ENCODE results near the gene RASGRF1. TPM values are rescaled to one million over a fixed set of nuclear protein-coding genes. Genes with fewer than 3 reads are reported as not detected.

RASGRF1 gene
- 0.24 TPM in 1 of 2 replicates, not detected in the other for total RNA-seq (2014; rRNA removed; shearing (Covaris generic))

- peaks cover 3% of the 10 kb centered on the region; the same call in 1 of the 2 replicates for H3K4me1 ChIP-seq (replicated peaks)
- no peaks in the 10 kb centered on the region for H3K36me3 ChIP-seq
- no peaks in the 10 kb centered on the region for H3K9me3 ChIP-seq (replicated peaks)
- no peak within 1 kb of the TSS for H3K4me3 ChIP-seq
- no peak within 1 kb of the TSS for H3K27ac ChIP-seq
- peaks cover 63% of the 10 kb centered on the region for H3K27me3 ChIP-seq (replicated peaks)
- peak in 1 of 2 experiments; percentile 35 for DNase-seq (ENCODE audit: low read depth in 1 of 2, low spot score in 2 of 2)
Measured at GRCh38 chr15:79090487-79091203, at the start of gene RASGRF1. RASGRF1 (minus strand) TSS chr15:79090780; CDS start chr15:79090498, 282 bp downstream.

GRCh38 chr15:79136434-79137046 lies 46.0 kb upstream of the RASGRF1 start:
- no peaks in the 10 kb centered on the region for H3K36me3 ChIP-seq
- H3K4me3 ChIP-seq: no peak overlapping the region
- no peak for DNase-seq (ENCODE audit: low read depth in 1 of 2, low spot score in 2 of 2)
- no peak overlapping the region for H3K27ac ChIP-seq
- H3K27me3 ChIP-seq (replicated peaks): no peaks in the 10 kb centered on the region; the same call in 1 of the 2 replicates
- H3K4me1 ChIP-seq (replicated peaks): no peaks in the 10 kb centered on the region
- H3K9me3 ChIP-seq (replicated peaks): no peaks in the 10 kb centered on the region

GRCh38 chr15:79133309-79133708 lies 42.7 kb upstream of the RASGRF1 start:
- H3K4me1 ChIP-seq (replicated peaks): no peaks in the 10 kb centered on the region
- no peaks in the 10 kb centered on the region for H3K9me3 ChIP-seq (replicated peaks)
- H3K36me3 ChIP-seq: no peaks in the 10 kb centered on the region
- no peaks in the 10 kb centered on the region; the same call in 1 of the 2 replicates for H3K27me3 ChIP-seq (replicated peaks)
- no peak overlapping the region for H3K27ac ChIP-seq
- no peak overlapping the region for H3K4me3 ChIP-seq
- no peak for DNase-seq (ENCODE audit: low read depth in 1 of 2, low spot score in 2 of 2)

- no peaks in the 10 kb centered on the region for H3K9me3 ChIP-seq (replicated peaks)
- no peaks in the 10 kb centered on the region for H3K36me3 ChIP-seq
- no peaks in the 10 kb centered on the region; the same call in 1 of the 2 replicates for H3K27me3 ChIP-seq (replicated peaks)
- DNase-seq (ENCODE audit: low read depth in 1 of 2, low spot score in 2 of 2): no peak
- H3K4me1 ChIP-seq (replicated peaks): no peaks in the 10 kb centered on the region
- H3K4me3 ChIP-seq: no peak overlapping the region
- no peak overlapping the region for H3K27ac ChIP-seq
Measured at GRCh38 chr15:79132770-79133169, 42.2 kb upstream of the RASGRF1 start.

- H3K4me1 ChIP-seq (replicated peaks): no peaks in the 10 kb centered on the region
- H3K36me3 ChIP-seq: no peaks in the 10 kb centered on the region
Measured at GRCh38 chr15:79132361-79132760, 41.8 kb upstream of the RASGRF1 start.

GRCh38 chr15:79130535-79131130 lies 40.1 kb upstream of the RASGRF1 start:
- H3K36me3 ChIP-seq: no peaks in the 10 kb centered on the region
- H3K4me3 ChIP-seq: no peak overlapping the region
- H3K9me3 ChIP-seq (replicated peaks): no peaks in the 10 kb centered on the region
- no peaks in the 10 kb centered on the region; the same call in 1 of the 2 replicates for H3K27me3 ChIP-seq (replicated peaks)
- H3K27ac ChIP-seq: no peak overlapping the region
- H3K4me1 ChIP-seq (replicated peaks): no peaks in the 10 kb centered on the region
- DNase-seq (ENCODE audit: low read depth in 1 of 2, low spot score in 2 of 2): no peak

More at GRCh38 chr15:79132361-79132760, 41.8 kb upstream of the RASGRF1 start:
- Histone ChIP-seq H3K27me3 (replicated peaks) (no peaks in the 10 kb centered on the region; the same call in 1 of the 2 replicates), H3K27ac (no peak overlapping the region), H3K4me3 (no peak overlapping the region), H3K9me3 (replicated peaks) (no peaks in the 10 kb centered on the region)
- DNase-seq (ENCODE audit: low read depth in 1 of 2, low spot score in 2 of 2): no peak

GRCh38 chr15:79129235-79129634 lies 38.7 kb upstream of the RASGRF1 start:
- Histone ChIP-seq H3K4me3 (no peak overlapping the region), H3K27me3 (replicated peaks) (no peaks in the 10 kb centered on the region), H3K4me1 (replicated peaks) (no peaks in the 10 kb centered on the region), H3K27ac (no peak overlapping the region), H3K36me3 (no peaks in the 10 kb centered on the region), H3K9me3 (replicated peaks) (no peaks in the 10 kb centered on the region)
- DNase-seq (ENCODE audit: low read depth in 1 of 2, low spot score in 2 of 2): no peak

GRCh38 chr15:79128556-79128955 lies 38.0 kb upstream of the RASGRF1 start:
- Histone ChIP-seq H3K4me1 (replicated peaks) (no peaks in the 10 kb centered on the region), H3K27me3 (replicated peaks) (no peaks in the 10 kb centered on the region), H3K27ac (no peak overlapping the region), H3K36me3 (no peaks in the 10 kb centered on the region), H3K4me3 (no peak overlapping the region), H3K9me3 (replicated peaks) (no peaks in the 10 kb centered on the region)
- DNase-seq (ENCODE audit: low read depth in 1 of 2, low spot score in 2 of 2): no peak

- no peaks in the 10 kb centered on the region for H3K9me3 ChIP-seq (replicated peaks)
- DNase-seq (ENCODE audit: low read depth in 1 of 2, low spot score in 2 of 2): no peak
- no peaks in the 10 kb centered on the region for H3K27me3 ChIP-seq (replicated peaks)
- H3K27ac ChIP-seq: no peak overlapping the region
- no peaks in the 10 kb centered on the region for H3K36me3 ChIP-seq
- H3K4me3 ChIP-seq: no peak overlapping the region
- H3K4me1 ChIP-seq (replicated peaks): no peaks in the 10 kb centered on the region
Measured at GRCh38 chr15:79124388-79124787, 33.8 kb upstream of the RASGRF1 start.

GRCh38 chr15:79122991-79123390 lies 32.4 kb upstream of the RASGRF1 start:
- no peak overlapping the region for H3K4me3 ChIP-seq
- no peaks in the 10 kb centered on the region for H3K4me1 ChIP-seq (replicated peaks)
- no peak for DNase-seq (ENCODE audit: low read depth in 1 of 2, low spot score in 2 of 2)
- no peak overlapping the region for H3K27ac ChIP-seq
- H3K27me3 ChIP-seq (replicated peaks): no peaks in the 10 kb centered on the region
- H3K9me3 ChIP-seq (replicated peaks): no peaks in the 10 kb centered on the region
- no peaks in the 10 kb centered on the region for H3K36me3 ChIP-seq

GRCh38 chr15:79122391-79122790 lies 31.8 kb upstream of the RASGRF1 start:
- H3K4me1 ChIP-seq (replicated peaks): no peaks in the 10 kb centered on the region
- H3K36me3 ChIP-seq: no peaks in the 10 kb centered on the region
- no peak overlapping the region for H3K27ac ChIP-seq
- no peaks in the 10 kb centered on the region for H3K9me3 ChIP-seq (replicated peaks)
- no peak for DNase-seq (ENCODE audit: low read depth in 1 of 2, low spot score in 2 of 2)
- no peaks in the 10 kb centered on the region for H3K27me3 ChIP-seq (replicated peaks)
- H3K4me3 ChIP-seq: no peak overlapping the region

GRCh38 chr15:79121571-79121970 lies 31.0 kb upstream of the RASGRF1 start:
- Histone ChIP-seq H3K27me3 (replicated peaks) (no peaks in the 10 kb centered on the region), H3K4me3 (no peak overlapping the region), H3K36me3 (no peaks in the 10 kb centered on the region), H3K9me3 (replicated peaks) (no peaks in the 10 kb centered on the region), H3K4me1 (replicated peaks) (no peaks in the 10 kb centered on the region), H3K27ac (no peak overlapping the region)
- no peak for DNase-seq (ENCODE audit: low read depth in 1 of 2, low spot score in 2 of 2)

- Histone ChIP-seq H3K36me3 (no peaks in the 10 kb centered on the region), H3K4me1 (replicated peaks) (no peaks in the 10 kb centered on the region), H3K9me3 (replicated peaks) (no peaks in the 10 kb centered on the region), H3K4me3 (no peak overlapping the region), H3K27me3 (replicated peaks) (no peaks in the 10 kb centered on the region), H3K27ac (no peak overlapping the region)
- no peak for DNase-seq (ENCODE audit: low read depth in 1 of 2, low spot score in 2 of 2)
Measured at GRCh38 chr15:79117442-79118204, 27.0 kb upstream of the RASGRF1 start.

Measured in SJSA1 (cell line).